Stomach (tissue), 9 donors: ENCODE measurements around the gene KLF13. TPM values are rescaled to one million over a fixed set of nuclear protein-coding genes. Genes with fewer than 3 reads are reported as not detected.

Source experiments
- DNase-seq, 2 donors: peaks; one replicate each; pipeline versions ENCODE4 v3.0.0 to v3.0.0-alpha.2; 2013 to 2019
- H3K27ac ChIP-seq, 5 donors: fragments of 200-600 bp in 4 of 5; sonication (generic) in 4 of 5; one replicate each; pipeline ENCODE4 v1.5.1; 2013 to 2019; ENCODE audit warnings: mild to moderate bottlenecking in 1 of 5, moderate library complexity in 1 of 5
- H3K27me3 ChIP-seq, 3 donors: fragments of 200-600 bp; sonication (generic); one replicate each; pipeline ENCODE4 v1.5.1; 2017 to 2019; ENCODE audit warnings: mixed run types in 1 of 3
- H3K36me3 ChIP-seq, 4 donors: fragments of 200-600 bp; sonication (generic); 1 replicate in 3 of 4; 2 replicates in 1 of 4; pipeline ENCODE4 v1.5.1; 2016 to 2019
- H3K4me1 ChIP-seq, 4 donors: fragments of 200-600 bp; sonication (generic); one replicate each; pipeline ENCODE4 v1.5.1; 2016 to 2019
- H3K4me3 ChIP-seq, 4 donors: fragments of 200-600 bp; sonication (generic) in 3 of 4; one replicate each; pipeline ENCODE4 v1.5.1; 2016 to 2019; ENCODE audit warnings: mild to moderate bottlenecking in 1 of 4
- H3K9me3 ChIP-seq, 4 donors: fragments of 200-600 bp; sonication (generic); one replicate each; pipeline ENCODE4 v1.5.1; 2016 to 2019
- CTCF ChIP-seq, 7 experiments: fragments of 450-650 bp in 4 of 7; fragments of 200-600 bp in 3 of 7; sonication (generic) in 3 of 7; IDR thresholded peaks; one replicate each; pipeline ENCODE4 v1.5.1; 2016 to 2019; ENCODE audit warnings: antibody characterized with exemption in 7 of 7, control low read depth in 2 of 7, mild to moderate bottlenecking in 1 of 7
- EP300 ChIP-seq: sonication (generic); formaldehyde crosslinking; IDR thresholded peaks from one replicate; pipeline ENCODE4 v1.6.1; 2017; ENCODE audit warnings: antibody characterized with exemption
- POLR2A ChIP-seq, 4 donors: fragments of 450-650 bp; IDR thresholded peaks; one replicate each; pipeline ENCODE4 v1.6.1; 2016; ENCODE audit warnings: antibody characterized with exemption in 4 of 4, control low read depth in 2 of 4, mild to moderate bottlenecking in 1 of 4, moderate library complexity in 1 of 4
- POLR2AphosphoS5 ChIP-seq, 3 donors: sonication (generic); formaldehyde crosslinking; IDR thresholded peaks; one replicate each; pipeline ENCODE4 v1.6.1; 2016; ENCODE audit warnings: antibody characterized with exemption in 3 of 3
- WGBS, 5 donors: extraction: QIAGEN DNeasy Blood & Tissue Kit in 3 of 5; methylation state at CpG; one replicate each; pipeline versions ENCODE4 v1.1.5 to v1.1.7; 2013 to 2018; 5-methylcytosine and 5-hydroxymethylcytosine counted together
- intact Hi-C: fragments of 100-400 bp; cut with DNase I; formaldehyde crosslinking; loops from one replicate; pipeline ENCODE4 v1.15.1; 2023; ENCODE audit warnings: low total_unique reads
- polyA plus RNA-seq, 3 donors: library from polyadenylated mRNA; stranded (reverse); fragments of 200-250 nt; gene quantifications; one replicate each; pipeline ENCODE4 v1.2.3, GENCODE V29; 2013
- total RNA-seq, 5 donors: library from RNA; depleted of rRNA; stranded (reverse); fragments of >200 nt; gene quantifications; one replicate each; pipeline versions ENCODE4 v1.1.0 to v1.2.3, GENCODE V29; 2014 to 2016
- donor health status: healthy with polysubstance abuse.
- donor health status: Bipolar disorder and iron deficiency.
- donor health status: healthy.

The KLF13 gene
- total and polyA plus RNA-seq, 8 donors: 9.3 to 74.0 (median 33.3) TPM

DNA sequence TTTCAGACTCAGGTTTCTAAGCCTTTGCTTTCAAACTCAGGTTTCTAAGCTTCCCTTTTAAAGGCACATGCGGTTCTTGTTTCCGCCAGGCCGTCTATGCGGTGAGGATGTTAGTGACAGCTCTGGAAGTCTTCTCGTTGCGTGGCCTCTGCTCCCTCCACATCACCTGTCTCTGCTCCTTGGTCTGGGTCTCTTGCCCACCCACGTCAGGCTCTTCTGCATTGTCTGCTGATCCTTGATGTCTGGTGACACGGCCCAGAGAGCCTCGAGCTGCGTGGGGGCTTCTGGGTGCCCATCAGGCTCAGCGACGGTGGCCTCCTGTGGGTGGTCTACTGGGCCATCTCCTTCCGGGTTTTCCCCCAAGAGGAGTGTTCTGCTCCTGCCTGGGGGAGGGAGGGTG lies 30.5 kb downstream of the KLF13 start:
- no peak for TF ChIP-seq POLR2AphosphoS5 (IDR thresholded peaks at IDR 0.05)
- no peak for TF ChIP-seq CTCF (IDR thresholded peaks at IDR 0.05)
- TF ChIP-seq EP300: no peak
- no peak for TF ChIP-seq POLR2A (IDR thresholded peaks at IDR 0.05)
- 52 to 76% (median 65%) methylated on average over 12 to 13 of the region's 13 CpGs for WGBS, 5 donors
- DNase-seq: no peak
- intact Hi-C loops: no loop called here
- Histone ChIP-seq H3K36me3 (peaks cover 0 to 14% (median 9%) of the 10 kb centered on the region in 4 donors), H3K27ac (peak overlapping the region; percentile 28 to 94 (median 34)), H3K9me3 (no peaks in the 10 kb centered on the region), H3K27me3 (no peaks in the 10 kb centered on the region), H3K4me1 (peaks cover 95 to 100% (median 100%) of the 10 kb centered on the region in 4 donors), H3K4me3 (no peak overlapping the region)

- Histone ChIP-seq H3K4me1 (peaks cover 95 to 100% (median 100%) of the 10 kb centered on the region in 4 donors), H3K27me3 (no peaks in the 10 kb centered on the region), H3K4me3 (no peak overlapping the region), H3K27ac (peak overlapping the region in 4 of 5 donors; percentile 28 to 94 (median 62)), H3K36me3 (peaks cover 0 to 14% (median 9%) of the 10 kb centered on the region in 4 donors), H3K9me3 (no peaks in the 10 kb centered on the region)
- TF ChIP-seq POLR2AphosphoS5 (IDR thresholded peaks at IDR 0.05) (no peak), POLR2A (IDR thresholded peaks at IDR 0.05) (no peak), CTCF (IDR thresholded peaks at IDR 0.05) (no peak), EP300 (no peak)
- WGBS, 5 donors: 70 to 83% (median 78%) methylated on average over 3 of the region's 3 CpGs
- no peak for DNase-seq
- intact Hi-C loops: no loop called here
Observed at GRCh38 chr15:31358163-31358562, 31.5 kb downstream of the KLF13 start.

DNA sequence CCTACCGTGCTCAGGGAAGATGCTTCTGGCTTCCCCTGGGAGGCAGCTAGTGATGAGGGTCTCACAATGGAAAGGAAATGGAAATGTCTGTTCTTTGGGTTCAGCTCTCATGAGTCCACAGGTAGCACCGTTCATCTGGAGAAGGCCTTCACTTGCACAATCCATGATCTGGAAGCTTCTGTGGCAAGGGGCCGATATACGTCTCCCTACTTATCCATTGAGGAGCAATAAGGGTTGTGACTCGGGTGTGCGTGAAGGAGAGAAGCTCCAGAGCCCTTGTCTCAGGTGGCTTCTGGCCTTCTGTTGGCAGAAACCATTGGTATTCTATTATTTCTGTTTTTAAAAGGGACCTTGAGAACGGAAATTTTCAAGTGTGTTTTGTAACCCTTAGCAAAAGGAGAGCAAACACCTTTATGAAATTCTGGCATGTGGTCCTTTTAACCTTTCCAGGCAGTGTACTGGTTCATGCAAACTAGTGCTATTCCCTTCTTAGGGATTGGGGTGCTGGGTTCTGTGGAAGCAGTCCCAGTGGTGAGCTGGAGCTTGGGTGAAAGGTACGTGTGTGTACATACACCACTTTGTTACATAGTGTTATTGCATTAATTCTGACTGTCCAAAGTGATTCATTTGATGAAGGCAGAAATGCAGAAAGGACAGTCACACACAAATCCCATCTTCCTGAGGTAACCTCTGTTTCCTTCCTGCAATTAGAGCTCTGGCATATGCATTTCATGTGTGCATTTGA lies 32.5 kb downstream of the KLF13 start:
- intact Hi-C loops: no loop called here
- H3K4me3 ChIP-seq: no peak overlapping the region
- no peak for DNase-seq
- TF ChIP-seq POLR2A (IDR thresholded peaks at IDR 0.05) (no peak), CTCF (IDR thresholded peaks at IDR 0.05) (no peak), EP300 (no peak), POLR2AphosphoS5 (IDR thresholded peaks at IDR 0.05) (peak in 1 of 3 donors; percentile 34)
- no peaks in the 10 kb centered on the region for H3K9me3 ChIP-seq
- H3K27ac ChIP-seq: peak overlapping the region; percentile 53 to 95 (median 93)
- no peaks in the 10 kb centered on the region for H3K27me3 ChIP-seq
- H3K36me3 ChIP-seq: peaks cover 0 to 14% (median 9%) of the 10 kb centered on the region in 4 donors
- peaks cover 94 to 100% (median 99%) of the 10 kb centered on the region in 4 donors for H3K4me1 ChIP-seq
- WGBS, 5 donors: 72 to 78% (median 76%) methylated on average over 7 to 8 of the region's 8 CpGs

GRCh38 chr15:31359702-31360111 lies 33.1 kb downstream of the KLF13 start:
- peak in 1 of 2 donors; percentile 63 for DNase-seq
- peaks cover 94 to 100% (median 99%) of the 10 kb centered on the region in 4 donors for H3K4me1 ChIP-seq

More at GRCh38 chr15:31359702-31360111, 33.1 kb downstream of the KLF13 start:
- Histone ChIP-seq H3K27me3 (no peaks in the 10 kb centered on the region), H3K36me3 (peaks cover 0 to 12% (median 6%) of the 10 kb centered on the region in 4 donors), H3K4me3 (peak overlapping the region in 1 of 4 donors; percentile 24), H3K9me3 (no peaks in the 10 kb centered on the region), H3K27ac (peak overlapping the region; percentile 53 to 95 (median 93))
- intact Hi-C loops: no loop called here
- 31 to 65% (median 39%) methylated on average over 6 to 7 of the region's 7 CpGs for WGBS, 5 donors
- TF ChIP-seq POLR2AphosphoS5 (IDR thresholded peaks at IDR 0.05) (peak in 1 of 3 donors; percentile 11), EP300 (no peak)
